Gastroesophageal sphincter (tissue), 4 donors: ENCODE measurements around the gene OLFML2A. TPM values are rescaled to one million over a fixed set of nuclear protein-coding genes. Genes with fewer than 3 reads are reported as not detected.

Source experiments
- ATAC-seq: fragments of 150-250 bp; one replicate; pipeline ENCODE4 v1.9.1; 2016; ENCODE audit warnings: mild to moderate bottlenecking, moderate library complexity
- H3K27ac ChIP-seq, 4 donors: fragments of 200-600 bp; sonication (generic) in 3 of 4; 1 replicate in 3 of 4; 2 replicates in 1 of 4; pipeline ENCODE4 v1.5.1; 2016 to 2019
- H3K27me3 ChIP-seq: fragments of 200-600 bp; sonication (generic); one replicate; pipeline ENCODE4 v1.5.1; 2019
- H3K36me3 ChIP-seq, 2 donors: fragments of 200-600 bp; sonication (generic); one replicate each; pipeline ENCODE4 v1.5.1; 2019; ENCODE audit warnings: control low read depth in 1 of 2
- H3K4me1 ChIP-seq, 3 donors: fragments of 200-600 bp; sonication (generic); 1 replicate in 2 of 3; 2 replicates in 1 of 3; pipeline ENCODE4 v1.5.1; 2016 to 2019; ENCODE audit warnings: control low read depth in 2 of 3
- H3K4me3 ChIP-seq, 2 donors: fragments of 200-600 bp; sonication (generic); one replicate each; pipeline ENCODE4 v1.5.1; 2019; ENCODE audit warnings: mild to moderate bottlenecking in 1 of 2, moderate library complexity in 1 of 2
- H3K9me3 ChIP-seq, 3 donors: fragments of 200-600 bp; sonication (generic); one replicate each; pipeline ENCODE4 v1.5.1; 2017 to 2019; ENCODE audit warnings: control low read depth in 2 of 3
- CTCF ChIP-seq, 4 experiments: fragments of 200-600 bp in 2 of 4; fragments of 450-650 bp in 2 of 4; sonication (generic) in 1 of 4; IDR thresholded peaks; one replicate each; pipeline ENCODE4 v1.5.1; 2017 to 2019; ENCODE audit warnings: antibody characterized with exemption in 4 of 4, mild to moderate bottlenecking in 2 of 4, moderate library complexity in 2 of 4
- EP300 ChIP-seq: sonication (generic); formaldehyde crosslinking; IDR thresholded peaks from one replicate; pipeline ENCODE4 v1.6.1; 2017; ENCODE audit warnings: antibody characterized with exemption, mild to moderate bottlenecking
- POLR2A ChIP-seq, 2 donors: fragments of 450-650 bp; IDR thresholded peaks; one replicate each; pipeline ENCODE4 v1.6.1; 2017; ENCODE audit warnings: antibody characterized with exemption in 2 of 2, mild to moderate bottlenecking in 2 of 2, moderate library complexity in 1 of 2
- POLR2AphosphoS5 ChIP-seq: sonication (generic); formaldehyde crosslinking; IDR thresholded peaks from one replicate; pipeline ENCODE4 v1.6.1; 2017; ENCODE audit warnings: antibody characterized with exemption
- WGBS, 2 donors: methylation state at CpG; one replicate each; pipeline ENCODE4 v1.1.5; 2018; ENCODE audit warnings: low coverage in 1 of 2; 5-methylcytosine and 5-hydroxymethylcytosine counted together
- total RNA-seq, 4 donors: library from RNA; depleted of rRNA; stranded (reverse); fragments of >200 nt; gene quantifications; one replicate each; pipeline ENCODE4 v1.1.0, GENCODE V29; 2016

Gene OLFML2A
- total RNA-seq, 4 donors from 2014 or later: 21.7 to 85.7 (median 43.2) TPM

GRCh38 chr9:124790301-124790700, 13.4 kb downstream of the OLFML2A start:
- no peaks in the 10 kb centered on the region for H3K9me3 ChIP-seq
- 88 to 96% methylated on average over 4 of the region's 8 CpGs for WGBS, 2 donors
- no peak overlapping the region for H3K4me3 ChIP-seq
- TF ChIP-seq CTCF (IDR thresholded peaks at IDR 0.05) (no peak), POLR2A (IDR thresholded peaks at IDR 0.05) (no peak), POLR2AphosphoS5 (no peak), EP300 (no peak)
- no peaks in the 10 kb centered on the region for H3K27me3 ChIP-seq
- no peak for ATAC-seq
- peaks cover 0 to 20% (median 0%) of the 10 kb centered on the region in 3 donors for H3K4me1 ChIP-seq
- no peak overlapping the region for H3K27ac ChIP-seq
- peaks cover 0 to 50% of the 10 kb centered on the region in 2 donors for H3K36me3 ChIP-seq

GRCh38 chr9:124790801-124791505, 14.0 kb downstream of the OLFML2A start:
- H3K4me1 ChIP-seq: peaks cover 0 to 27% (median 0%) of the 10 kb centered on the region in 3 donors
- H3K4me3 ChIP-seq: no peak overlapping the region
- no peaks in the 10 kb centered on the region for H3K27me3 ChIP-seq
- TF ChIP-seq POLR2AphosphoS5 (no peak), CTCF (IDR thresholded peaks at IDR 0.05) (no peak), POLR2A (IDR thresholded peaks at IDR 0.05) (no peak), EP300 (no peak)
- H3K27ac ChIP-seq: no peak overlapping the region
- WGBS, 2 donors: 90 to 100% methylated on average over 3 of the region's 5 CpGs
- no peak for ATAC-seq
- H3K36me3 ChIP-seq: peaks cover 0 to 50% of the 10 kb centered on the region in 2 donors
- no peaks in the 10 kb centered on the region for H3K9me3 ChIP-seq

GRCh38 chr9:124792257-124793014, 15.5 kb downstream of the OLFML2A start:
- no peak overlapping the region for H3K4me3 ChIP-seq
- H3K27me3 ChIP-seq: no peaks in the 10 kb centered on the region
- H3K9me3 ChIP-seq: no peaks in the 10 kb centered on the region
- H3K36me3 ChIP-seq: peaks cover 0 to 42% of the 10 kb centered on the region in 2 donors
- H3K4me1 ChIP-seq: peaks cover 0 to 42% (median 4%) of the 10 kb centered on the region in 3 donors
- TF ChIP-seq POLR2A (IDR thresholded peaks at IDR 0.05): no peak
- no peak for ATAC-seq
- peak overlapping the region in 3 of 4 donors; percentile 39 to 69 (median 58) for H3K27ac ChIP-seq
- 85% methylated on average over 5 of the region's 8 CpGs; no CpG with 5 or more reads in 1 of the 2 donors for WGBS, 2 donors

- peak; percentile 82 for ATAC-seq
- Histone ChIP-seq H3K9me3 (no peaks in the 10 kb centered on the region), H3K27ac (peak overlapping the region in 3 of 4 donors; percentile 39 to 69 (median 58)), H3K36me3 (peaks cover 0 to 36% of the 10 kb centered on the region in 2 donors), H3K4me3 (no peak overlapping the region), H3K27me3 (no peaks in the 10 kb centered on the region), H3K4me1 (peaks cover 0 to 48% (median 10%) of the 10 kb centered on the region in 3 donors)
- WGBS, 2 donors: 67% methylated on average over 1 of the region's 9 CpGs; no CpG with 5 or more reads in 1 of the 2 donors
- TF ChIP-seq EP300 (no peak), POLR2AphosphoS5 (no peak), POLR2A (IDR thresholded peaks at IDR 0.05) (no peak), CTCF (IDR thresholded peaks at IDR 0.05) (no peak)
These were observed 16.1 kb downstream of the OLFML2A start for GRCh38 chr9:124793015-124793541.

GRCh38 chr9:124794902-124795491, 18.1 kb downstream of the OLFML2A start:
- no peak for ATAC-seq
- Histone ChIP-seq H3K36me3 (peaks cover 0 to 18% of the 10 kb centered on the region in 2 donors), H3K4me1 (peaks cover 0 to 66% (median 12%) of the 10 kb centered on the region in 3 donors), H3K27ac (peak overlapping the region in 2 of 4 donors; percentile 28 to 58), H3K4me3 (no peak overlapping the region), H3K9me3 (no peaks in the 10 kb centered on the region), H3K27me3 (no peaks in the 10 kb centered on the region)
- WGBS, 2 donors: 60 to 100% methylated on average over 1 of the region's 11 CpGs
- TF ChIP-seq POLR2A (IDR thresholded peaks at IDR 0.05): no peak
- no peak for TF ChIP-seq CTCF (IDR thresholded peaks at IDR 0.05)
- TF ChIP-seq POLR2AphosphoS5: no peak
